Activated CD4-positive, alpha-beta T cell treated with anti-CD3 and anti-CD28 coated beads, Interleukin-2, amount 50 U/mL, for 48 hours (primary cell): ENCODE data around the gene IGSF21.
A peak's percentile ranks its signal among the peaks of the same experiment; 100 is the strongest.

Experiments used
- DNase-seq, 2 experiments: peaks; one replicate each; pipeline ENCODE4 v3.0.0-alpha.2; 2020

The IGSF21 gene

DNA sequence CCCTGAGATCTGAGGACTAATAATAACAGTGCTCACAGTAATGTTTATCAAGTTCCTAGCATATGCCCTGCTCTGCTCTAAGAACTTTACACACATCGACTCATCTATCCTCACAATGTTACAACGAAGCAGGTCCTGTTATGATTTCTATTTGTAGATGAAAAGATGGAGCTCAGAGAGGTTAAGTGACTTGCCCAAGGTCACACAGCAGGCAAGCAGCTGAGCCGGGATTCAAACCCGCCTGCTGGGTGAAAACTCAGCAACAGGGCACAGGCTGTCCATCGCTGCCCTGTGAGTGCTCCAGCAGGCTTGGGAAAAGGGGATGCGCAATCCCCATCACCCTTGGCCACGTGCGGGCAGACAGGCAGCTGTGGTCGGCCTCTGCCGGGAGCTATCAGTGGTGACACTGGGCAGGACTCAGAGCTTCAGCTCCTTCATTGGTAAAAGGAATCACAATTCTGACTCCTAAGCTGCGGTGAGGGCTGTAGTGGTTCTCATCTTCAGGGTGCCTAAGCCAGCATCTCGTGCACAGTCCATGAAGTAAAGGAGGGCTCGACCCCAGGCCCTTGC lies 199.8 kb downstream of the IGSF21 start:
- DNase-seq = no peak

DNA sequence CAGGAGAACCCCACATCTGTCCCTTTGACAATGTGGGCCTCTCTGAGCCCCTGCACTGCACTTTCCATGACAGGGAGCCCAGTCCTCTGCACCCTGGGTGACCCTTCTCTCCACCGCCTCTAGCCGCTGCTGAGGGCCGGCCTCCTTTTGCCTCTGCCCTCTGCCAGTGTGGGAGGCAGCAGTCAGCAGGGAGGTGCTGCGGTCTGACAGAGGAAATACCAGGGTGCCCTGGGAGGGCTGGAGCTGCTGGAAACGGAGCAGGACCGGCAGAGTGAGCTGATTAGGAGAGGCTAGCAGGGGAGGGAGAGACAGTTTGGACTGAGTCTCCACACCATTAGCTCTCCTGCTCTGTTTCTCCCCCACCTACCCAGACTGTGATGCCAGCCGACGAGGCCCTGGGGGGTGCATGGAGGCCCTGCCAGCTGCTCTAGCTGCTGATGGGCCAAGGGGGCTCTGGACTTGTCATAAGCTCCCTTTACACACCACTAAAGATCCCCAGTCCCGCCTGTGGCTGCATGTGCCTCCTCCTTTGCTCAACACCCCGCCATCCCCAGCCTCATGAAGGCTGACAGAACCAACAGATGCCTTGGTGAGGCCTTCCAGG lies 202.1 kb downstream of the IGSF21 start:
- no peak for DNase-seq

DNA sequence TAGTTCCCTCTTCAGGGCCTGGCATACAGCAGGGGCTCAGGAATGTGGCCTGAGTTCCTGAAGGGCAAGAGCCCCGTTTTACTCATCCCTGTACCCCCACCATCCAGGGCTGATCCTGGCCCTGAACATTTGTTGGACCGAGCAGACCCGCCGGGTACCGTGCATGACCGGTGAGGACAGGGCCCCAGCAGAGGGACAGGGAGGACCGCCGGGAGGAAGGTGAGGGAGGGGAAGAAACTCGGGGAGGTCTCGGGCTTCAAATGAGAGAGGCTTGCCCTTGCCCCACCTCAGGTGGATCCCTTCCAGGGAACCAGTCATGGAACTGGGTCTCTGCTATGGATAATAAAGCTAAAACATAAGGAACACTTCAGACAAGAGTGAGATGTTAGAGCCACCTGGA lies 205.4 kb downstream of the IGSF21 start:
- no peak for DNase-seq

DNA sequence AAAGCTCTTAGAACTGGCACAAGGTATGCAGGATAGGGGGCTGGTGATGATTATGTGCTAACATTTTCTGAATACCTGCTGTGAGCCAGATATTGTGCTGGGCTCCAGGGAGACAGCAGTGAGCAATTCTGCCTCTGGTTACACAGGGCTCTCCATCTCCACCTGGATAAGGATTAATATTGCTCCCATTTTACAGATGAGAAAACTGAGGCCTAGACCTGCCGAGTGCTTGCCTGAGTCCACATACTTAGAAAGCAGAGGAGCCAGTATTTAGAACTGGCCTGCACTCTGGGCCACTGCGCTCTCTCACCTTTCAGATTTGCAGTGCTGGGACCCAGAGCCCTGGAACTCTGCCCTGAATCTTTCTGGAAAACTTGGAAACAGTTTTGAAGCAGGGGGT lies 205.9 kb downstream of the IGSF21 start:
- no peak for DNase-seq

DNA sequence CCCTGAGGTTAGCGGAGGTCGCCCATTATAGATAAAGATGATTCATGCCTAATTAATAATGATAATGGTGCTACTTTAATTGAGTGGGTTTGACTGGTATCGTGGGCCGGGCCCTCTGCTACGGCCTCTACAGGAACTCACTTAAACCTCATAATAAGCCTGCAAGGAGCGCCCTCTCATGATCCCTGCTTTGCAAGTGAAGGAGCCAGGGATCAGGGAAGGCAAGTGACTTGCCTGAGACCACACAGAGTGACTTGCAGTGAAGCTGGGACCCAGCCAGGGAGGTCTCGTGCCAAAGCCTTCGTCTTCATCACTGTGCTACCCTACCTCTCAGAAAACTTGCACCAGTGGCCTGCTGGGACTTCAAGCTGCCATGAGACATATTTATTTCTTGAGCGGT lies 206.8 kb downstream of the IGSF21 start:
- DNase-seq = no peak

DNA sequence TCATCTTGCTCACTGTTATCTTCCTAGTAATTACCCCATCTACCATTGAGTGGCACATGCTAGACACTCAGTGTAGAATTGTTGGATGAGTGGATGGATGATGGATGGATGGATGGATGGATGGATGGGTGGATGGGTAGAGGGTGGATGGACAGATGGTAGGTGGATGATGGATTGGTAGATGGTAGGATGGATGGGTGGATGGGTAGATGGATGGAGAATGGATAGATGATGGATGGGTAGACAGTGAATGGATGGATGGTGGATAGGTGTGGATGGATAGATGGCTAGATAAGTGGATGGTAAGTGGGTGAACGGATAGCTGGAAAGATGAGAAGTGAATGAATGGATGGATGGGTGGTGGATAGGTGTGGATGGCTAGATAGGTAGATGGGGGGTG lies 207.9 kb downstream of the IGSF21 start:
- DNase-seq = no peak

DNA sequence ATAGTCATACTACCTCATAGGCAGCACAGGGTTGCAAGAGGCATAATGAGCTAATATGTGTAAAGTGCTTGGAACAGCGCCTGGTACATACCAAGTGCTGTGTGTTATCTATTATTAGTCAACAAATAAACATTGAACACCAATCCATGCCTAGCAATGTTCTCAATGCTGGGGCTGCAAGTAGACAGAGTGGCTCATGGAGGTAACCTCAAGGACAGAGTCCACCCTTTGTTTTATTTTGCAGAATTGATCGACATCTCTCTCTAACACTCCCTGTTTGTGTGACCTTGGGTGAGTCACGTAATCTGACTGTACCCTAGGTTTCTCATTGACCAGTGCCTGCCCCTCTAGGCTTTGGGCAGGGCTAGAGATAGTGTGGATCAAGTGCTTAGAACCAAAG lies 209.2 kb downstream of the IGSF21 start:
- DNase-seq = no peak

DNA sequence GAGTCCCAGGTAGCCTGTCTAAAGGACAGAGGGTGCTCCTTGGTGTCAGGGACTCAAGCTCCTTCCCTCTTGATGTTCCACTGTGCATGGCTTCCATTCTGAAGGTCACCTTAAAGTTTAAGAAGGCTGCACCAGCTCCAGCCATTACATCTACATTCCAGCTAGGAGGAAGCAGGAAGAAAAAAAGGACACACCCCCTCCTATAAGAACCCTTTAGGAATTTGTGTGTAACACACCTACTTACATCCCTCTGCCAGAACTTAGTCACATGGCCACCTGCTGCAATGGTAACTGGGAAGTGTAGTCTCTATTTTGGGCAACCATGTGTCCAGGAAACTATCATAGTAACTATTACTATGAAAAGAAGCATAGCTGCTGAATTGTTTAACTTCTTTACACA lies 211.5 kb downstream of the IGSF21 start:
- DNase-seq = no peak

DNA sequence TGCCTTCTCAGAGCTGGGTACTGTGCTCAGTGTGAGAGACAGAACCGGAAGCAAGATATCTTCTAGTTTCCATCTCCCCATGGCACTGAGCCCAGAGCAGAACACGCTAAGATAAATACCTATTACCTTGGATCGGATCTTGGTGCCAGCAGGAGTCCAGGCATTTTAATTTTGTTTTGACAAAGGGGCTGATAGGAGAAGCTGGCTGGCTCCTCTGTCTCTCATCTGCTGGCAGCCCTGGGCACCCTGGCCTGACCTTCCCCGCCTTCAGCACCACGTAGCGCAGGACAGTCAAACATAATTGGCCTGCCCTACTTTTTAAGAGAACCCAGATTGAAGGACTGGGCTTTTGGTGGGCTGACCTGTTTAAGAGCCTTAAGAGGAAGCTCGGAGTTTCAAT lies 212.5 kb downstream of the IGSF21 start:
- DNase-seq = no peak

DNA sequence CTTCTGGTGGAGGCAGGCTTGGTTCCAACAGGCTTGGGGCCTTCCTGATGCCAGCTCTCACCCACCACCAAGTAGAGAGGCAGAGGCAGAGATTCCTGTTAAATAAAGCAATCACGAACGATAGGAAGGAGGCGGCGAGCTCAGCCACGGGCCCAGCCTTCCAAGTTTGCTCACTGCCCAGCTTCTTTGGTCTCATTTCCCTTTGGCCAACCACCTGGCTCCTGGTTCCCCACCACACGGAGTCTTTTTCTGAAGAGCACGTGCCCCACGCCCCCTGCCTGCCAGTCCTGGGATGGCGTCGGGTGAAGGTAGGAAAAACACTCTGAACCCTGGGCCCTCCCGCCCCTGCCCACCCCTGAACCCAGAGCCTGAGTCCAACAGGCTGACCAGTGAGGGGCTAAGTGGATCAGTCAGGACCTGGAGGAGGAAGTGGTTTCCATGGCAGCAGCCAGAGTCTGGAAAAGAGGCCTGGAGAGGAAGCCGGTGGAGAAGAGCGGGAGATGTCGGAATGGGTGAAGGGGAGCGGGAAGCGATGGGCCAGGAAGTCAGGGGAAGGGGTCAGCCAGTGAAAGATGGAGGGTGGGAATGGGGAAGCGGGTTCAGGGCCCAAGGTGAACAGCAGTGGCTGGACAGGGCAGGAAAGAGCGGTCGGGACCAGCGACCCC lies 214.9 kb downstream of the IGSF21 start:
- peak; percentile 2 to 3 for DNase-seq

DNA sequence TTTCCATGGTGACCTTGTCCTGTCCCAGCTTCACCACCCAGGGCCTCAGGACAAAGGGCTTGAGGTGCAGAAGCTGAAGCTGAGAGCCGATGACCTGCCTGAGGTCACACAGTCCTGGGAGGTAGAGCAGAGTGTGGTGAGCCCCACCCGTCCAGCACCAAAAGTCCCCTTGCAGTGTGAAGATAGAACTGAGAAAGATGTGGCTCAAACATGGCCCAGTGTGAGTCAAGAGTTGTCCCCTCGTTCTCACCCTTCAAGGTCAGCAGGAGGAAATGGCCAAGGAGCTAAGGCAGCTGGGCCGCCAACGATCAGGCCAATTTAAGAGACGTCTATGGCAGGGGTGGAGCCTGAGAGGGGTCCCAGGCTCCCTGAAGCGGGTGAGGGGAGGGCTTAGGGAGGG lies 215.7 kb downstream of the IGSF21 start:
- DNase-seq = no peak

DNA sequence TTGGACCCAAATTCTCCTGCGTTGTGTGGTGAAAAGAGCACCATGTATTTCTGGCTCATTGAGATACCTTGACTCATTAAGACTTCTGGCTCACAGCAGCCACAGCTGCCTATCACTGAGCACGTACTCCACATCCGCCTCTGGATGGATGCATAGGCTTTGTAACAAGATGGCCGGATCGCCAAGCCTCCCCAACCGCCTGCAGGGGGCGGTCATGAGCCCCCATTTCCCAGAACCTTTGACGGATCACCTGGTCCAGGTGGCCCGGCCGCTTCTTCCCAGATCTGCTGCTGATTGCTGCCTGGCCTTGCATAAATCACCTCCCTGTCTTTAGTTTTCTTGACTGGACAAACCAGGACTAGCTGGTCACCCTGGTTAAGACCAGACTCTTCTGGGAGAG lies 216.6 kb downstream of the IGSF21 start:
- no peak for DNase-seq

DNA sequence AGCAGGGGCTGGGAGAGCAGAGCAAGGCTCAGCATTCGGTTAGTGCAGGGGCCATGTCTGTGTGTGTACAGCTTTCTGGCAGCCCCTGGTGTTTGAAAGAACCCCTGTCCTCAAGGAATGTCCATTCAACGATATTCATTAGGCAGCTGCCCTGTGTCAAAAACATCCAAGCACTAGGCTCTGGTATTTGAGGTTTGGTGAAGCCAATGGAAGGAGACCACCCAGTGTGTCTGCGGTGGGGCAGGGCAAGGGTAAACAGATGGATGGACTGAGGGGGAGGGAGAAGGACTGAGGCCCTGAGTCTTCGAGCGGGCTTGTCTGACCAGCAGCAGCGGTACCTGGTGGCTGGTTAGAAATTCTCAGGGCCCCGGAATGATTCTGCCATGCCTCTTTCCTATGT lies 217.5 kb downstream of the IGSF21 start:
- no peak for DNase-seq

DNA sequence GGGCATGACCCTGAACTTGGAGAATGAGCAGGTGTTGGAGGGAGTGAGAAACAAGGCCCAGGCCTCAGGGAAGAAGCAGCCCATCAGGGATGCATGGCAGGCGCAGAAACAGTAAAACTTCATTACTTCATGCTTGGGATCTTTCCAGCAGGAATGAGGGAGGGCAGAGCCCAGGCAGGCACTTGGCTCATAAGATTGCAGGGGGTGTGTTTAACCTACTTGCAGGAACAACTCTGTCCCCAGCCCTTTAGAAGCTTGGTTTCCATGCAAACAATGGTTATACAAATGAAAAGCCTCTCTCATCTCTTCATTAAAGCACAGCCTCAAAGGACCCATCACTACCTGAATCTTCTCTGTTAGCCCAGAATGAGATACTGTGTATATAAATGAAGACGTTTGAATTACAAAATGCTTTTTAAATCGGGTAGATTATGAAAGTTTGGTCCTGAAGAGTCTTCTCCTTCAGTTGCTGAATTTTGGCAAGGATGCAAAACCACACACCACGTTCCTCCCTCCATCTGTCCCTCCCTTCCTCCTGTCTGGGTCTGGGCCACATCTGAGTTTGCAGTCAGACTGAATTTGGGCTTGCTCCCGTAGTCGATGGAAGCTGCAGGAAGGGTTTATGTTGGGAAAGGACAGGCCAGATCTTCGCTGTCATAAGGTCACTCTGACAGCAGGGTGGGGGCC lies 218.8 kb downstream of the IGSF21 start:
- no peak for DNase-seq

DNA sequence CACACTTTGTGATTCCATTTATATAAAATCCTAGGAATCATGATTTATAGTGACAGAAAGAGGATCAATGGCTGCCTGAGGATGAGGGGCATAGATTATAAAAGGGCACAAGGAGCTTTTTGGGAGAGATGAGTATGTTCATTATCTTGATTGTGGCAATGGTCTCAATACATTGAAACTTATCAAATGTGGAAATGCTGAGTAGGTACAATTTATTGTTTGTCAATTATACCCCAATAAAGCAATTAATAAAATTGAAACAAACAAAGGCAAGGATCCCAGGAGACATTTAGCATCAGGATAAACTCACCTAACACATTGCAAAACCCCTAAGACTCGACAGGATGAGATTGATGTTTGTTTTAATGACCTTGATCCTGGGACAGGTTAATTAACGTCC lies 220.1 kb downstream of the IGSF21 start:
- DNase-seq = no peak

DNA sequence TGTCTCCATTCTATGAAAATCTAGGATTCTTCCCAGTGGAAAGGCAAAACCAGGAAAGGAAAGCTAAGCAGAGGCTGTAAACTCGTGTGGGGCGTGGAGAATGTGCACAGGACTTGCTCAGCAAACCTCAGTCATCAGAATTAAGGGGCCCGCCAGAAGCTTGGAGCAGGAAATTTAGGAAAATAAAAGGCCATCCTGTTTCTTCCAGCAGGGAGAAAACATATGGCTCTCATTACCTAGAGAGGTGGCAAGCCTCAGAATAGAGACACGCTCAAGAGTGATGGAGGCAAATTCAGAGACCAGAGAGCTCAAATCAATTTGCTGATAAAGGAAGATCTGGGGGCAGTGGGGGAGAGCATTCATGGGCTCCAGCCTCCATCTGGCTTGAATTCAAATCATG lies 221.2 kb downstream of the IGSF21 start:
- DNase-seq = no peak

DNA sequence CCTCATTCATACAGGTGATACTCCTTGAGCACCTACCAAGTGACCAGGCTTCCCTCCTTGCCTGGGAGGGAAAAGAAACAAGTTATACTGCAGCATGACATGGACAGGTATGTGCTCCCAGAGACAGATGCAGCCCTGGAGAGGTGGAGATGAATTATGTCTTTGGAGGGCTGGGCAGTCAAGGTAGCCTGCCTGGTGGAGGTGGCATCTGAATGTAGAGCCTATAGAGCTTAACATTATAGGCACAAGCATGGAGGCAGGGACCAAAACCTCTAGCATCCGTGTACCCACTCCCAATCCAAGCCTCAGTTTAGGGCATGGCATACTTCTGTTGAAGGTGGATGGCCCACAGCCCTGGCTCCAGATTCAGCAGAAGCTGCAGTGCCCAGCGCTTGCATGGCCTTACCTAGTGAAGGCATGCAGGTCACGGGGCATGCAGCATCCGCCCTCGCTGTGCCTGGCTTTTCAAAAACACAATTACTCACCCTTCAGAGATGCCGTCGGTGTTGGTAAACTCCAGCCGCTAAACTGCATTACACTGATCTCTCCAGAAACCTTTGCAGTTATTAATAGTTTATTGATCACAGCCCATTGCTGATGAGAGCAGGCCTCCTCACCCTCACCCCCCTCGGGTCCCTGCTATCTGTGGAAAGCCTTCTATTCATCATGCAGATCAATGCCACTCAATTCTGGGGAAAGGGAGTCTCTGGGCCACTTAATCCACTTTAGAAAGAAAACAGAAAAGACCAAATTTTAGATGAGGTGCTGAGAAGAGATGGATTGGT lies 222.1 kb downstream of the IGSF21 start:
- DNase-seq = no peak

DNA sequence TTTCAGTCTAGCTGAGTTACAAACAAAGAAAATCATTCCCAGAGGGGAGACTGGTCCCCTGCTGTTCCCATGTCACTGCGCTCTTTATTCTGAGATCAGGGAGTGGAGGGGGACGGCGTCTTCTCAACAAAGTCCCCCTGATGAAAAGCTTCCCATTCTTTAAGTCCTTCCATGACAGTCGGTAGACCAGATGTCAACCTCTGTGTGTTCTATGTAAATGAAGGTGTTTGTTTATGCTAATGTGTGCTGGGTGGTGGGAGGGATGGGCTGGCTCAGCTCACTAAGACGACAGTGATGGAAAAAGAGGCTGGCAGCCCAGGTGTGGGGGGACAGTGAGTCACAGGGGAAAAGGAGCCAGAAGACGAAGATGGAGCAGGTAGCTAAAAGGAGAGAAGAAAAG lies 225.0 kb downstream of the IGSF21 start:
- DNase-seq = no peak

DNA sequence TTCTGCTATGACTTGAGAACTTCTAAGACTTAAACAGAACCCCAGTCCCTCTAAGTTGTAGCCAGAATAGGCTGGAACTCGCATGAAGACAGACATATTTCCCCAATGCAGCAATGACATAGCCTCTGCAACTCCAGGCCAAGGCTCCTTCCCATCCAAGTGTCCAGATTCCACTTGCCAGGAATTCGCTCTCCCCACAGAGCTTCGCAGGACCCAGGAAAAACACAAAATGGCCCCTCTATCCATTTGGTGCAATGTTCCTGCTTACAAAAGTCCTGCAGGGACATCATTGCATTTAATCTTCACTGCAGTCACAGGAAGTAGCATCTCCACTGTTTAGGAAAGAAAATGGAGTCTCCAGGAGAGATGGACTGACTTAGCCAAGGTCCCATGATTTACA lies 225.6 kb downstream of the IGSF21 start:
- DNase-seq = no peak

DNA sequence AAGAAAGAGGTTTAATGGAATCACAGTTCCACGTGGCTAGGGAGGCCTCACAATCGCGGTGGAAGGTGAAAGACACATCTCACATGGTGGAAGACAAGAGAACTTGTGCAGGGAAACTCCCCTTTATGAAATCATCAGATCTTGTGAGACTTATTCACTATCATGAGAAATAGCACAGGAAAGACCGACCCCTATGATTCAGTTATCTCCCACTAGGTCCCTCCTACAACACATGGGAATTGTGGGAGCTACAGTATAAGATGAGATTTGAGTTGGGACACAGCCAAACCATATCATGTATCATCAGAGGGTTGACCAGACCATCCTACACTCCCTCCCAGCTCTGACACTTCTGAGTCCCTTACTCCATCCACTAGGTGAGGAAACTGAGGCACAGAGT lies 229.2 kb downstream of the IGSF21 start:
- no peak for DNase-seq

DNA sequence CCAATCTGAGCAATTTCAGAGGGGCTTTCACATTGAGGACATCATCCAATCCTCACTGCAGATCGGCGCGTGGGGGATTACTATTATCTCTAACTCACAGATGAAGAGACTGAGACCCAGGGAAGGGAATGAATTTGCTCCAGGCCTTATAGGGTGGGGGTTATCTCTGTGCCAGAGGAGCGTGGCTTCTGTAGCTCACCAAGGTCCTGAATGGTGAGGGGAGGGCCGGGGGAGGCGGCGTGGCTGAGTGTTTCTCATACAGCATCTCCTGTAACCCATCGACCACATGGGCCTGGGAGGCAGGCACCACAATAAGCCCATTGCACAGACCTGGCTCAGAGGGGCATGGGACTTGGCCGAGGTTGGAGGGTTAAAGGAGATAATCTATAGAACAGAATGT lies 230.2 kb downstream of the IGSF21 start:
- no peak for DNase-seq

DNA sequence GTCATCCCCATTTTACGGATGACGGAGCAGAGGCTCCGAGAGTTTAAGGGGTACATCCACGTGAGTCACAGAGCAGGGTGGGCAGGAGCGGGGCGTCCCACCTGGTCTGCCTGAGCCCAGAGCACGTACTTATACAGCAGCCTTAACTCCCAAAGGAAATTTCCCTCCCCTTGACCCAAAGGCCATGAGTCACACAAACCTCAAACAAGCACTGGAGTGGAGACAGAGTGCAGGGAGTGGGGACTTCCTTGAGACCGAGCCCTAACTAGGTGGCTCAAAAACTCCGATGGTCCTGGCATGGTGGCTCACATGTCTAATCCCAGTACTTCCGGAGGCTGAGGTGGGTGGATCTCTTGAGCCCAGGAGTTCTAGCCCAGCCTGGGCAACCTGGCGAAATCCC lies 231.6 kb downstream of the IGSF21 start:
- DNase-seq = no peak

DNA sequence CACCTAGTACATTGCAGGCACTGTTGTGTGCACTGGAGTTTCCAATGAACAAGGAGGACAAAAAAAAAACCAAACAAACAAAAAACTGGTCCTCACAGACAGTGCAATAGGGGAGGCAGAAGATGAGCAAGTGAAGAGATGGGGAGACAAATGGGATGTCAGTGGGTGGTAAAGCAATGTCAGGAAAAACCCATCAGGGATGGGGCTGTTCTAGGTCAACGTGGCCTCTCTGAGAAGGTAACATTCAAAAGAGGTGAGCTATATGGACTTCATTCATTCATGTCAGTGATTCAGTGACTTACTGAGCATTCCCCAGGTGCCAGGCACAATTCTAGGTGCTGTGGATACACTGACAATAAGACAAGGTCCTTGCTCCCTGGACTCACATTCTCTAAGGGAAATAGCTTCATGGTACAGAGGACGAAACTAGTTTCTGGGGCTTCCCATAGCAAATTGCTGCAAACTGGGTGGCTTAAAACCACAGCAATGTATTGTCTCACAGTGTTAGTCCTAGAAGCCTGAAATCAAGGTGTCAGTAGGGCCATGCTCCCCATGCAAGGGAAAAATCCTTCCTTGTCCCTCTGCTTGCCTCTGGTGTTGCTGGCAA lies 232.7 kb downstream of the IGSF21 start:
- DNase-seq = no peak
